ENCODE measurements around the gene BBS12. TPM values are rescaled to one million over a fixed set of nuclear protein-coding genes. Genes with fewer than 3 reads are reported as not detected.

Gene BBS12
- total and polyA plus RNA-seq, 9 of the 15 experiments (the other 6 are each of a cell fraction or from before 2014, with no cell fraction given), result 2.7 to 6.5 (median 3.3) TPM

GRCh38 chr4:122700178-122700725 is 32.3 kb upstream of the BBS12 start (continued):
- TF ChIP-seq ID3 (CRISPR knock-in tag; IDR thresholded peaks at IDR 0.05), result no peak
- 0 out of 2 replicates have a peak, but pooled peaks have one; percentile 59 for TF ChIP-seq ID3 (tag; IDR thresholded peaks at IDR 0.05)
- TF ChIP-seq DIDO1 (tag; IDR thresholded peaks at IDR 0.05; ENCODE audit: low read depth), result no peak
- TF ChIP-seq E2F1 (CRISPR knock-in tag; IDR thresholded peaks at IDR 0.05), result no peak
- TF ChIP-seq CBX2 (IDR thresholded peaks at IDR 0.05; ENCODE audit: insufficient read depth, low read length, poor library complexity, severe bottlenecking), result no peak
- no peak for TF ChIP-seq RUNX1 (IDR thresholded peaks at IDR 0.05; ENCODE audit: low read depth)
- no peak for TF ChIP-seq ZNF586 (CRISPR knock-in tag; conservative IDR thresholded peaks at IDR 0.05)
- TF ChIP-seq HNRNPUL1 (IDR thresholded peaks at IDR 0.05; ENCODE audit: low read length), result no peak
- no peak for TF ChIP-seq RBBP5 (IDR thresholded peaks at IDR 0.05; ENCODE audit: borderline replicate concordance, insufficient read depth, low read length, poor library complexity, severe bottlenecking)
- no peak for TF ChIP-seq COPS2 (conservative IDR thresholded peaks at IDR 0.05)
- no peak for TF ChIP-seq SNAPC5 (CRISPR knock-in tag; IDR thresholded peaks at IDR 0.05)
- no peak for TF ChIP-seq MYNN (IDR thresholded peaks at IDR 0.05)
- no peak for TF ChIP-seq MYNN (CRISPR knock-in tag; IDR thresholded peaks at IDR 0.05)
- TF ChIP-seq MTA2 (IDR thresholded peaks at IDR 0.05; ENCODE audit: low read depth), result no peak
- no peak; a peak in 1 of 4 replicates for TF ChIP-seq KDM4B (IDR thresholded peaks at IDR 0.05; ENCODE audit: borderline replicate concordance in 2 of 2, low read depth in 1 of 2)
- no peak for TF ChIP-seq RREB1 (CRISPR knock-in tag; IDR thresholded peaks at IDR 0.05)
- no peak for TF ChIP-seq ZNF57 (CRISPR knock-in tag; IDR thresholded peaks at IDR 0.05)
- no peak for TF ChIP-seq MBD2 (IDR thresholded peaks at IDR 0.05; ENCODE audit: borderline replicate concordance, low read depth)
- TF ChIP-seq ZNF384 (IDR thresholded peaks at IDR 0.05; ENCODE audit: low read depth, low read length), result no peak
- no peak for TF ChIP-seq XRCC3 (IDR thresholded peaks at IDR 0.05)
- TF ChIP-seq ZBTB17 (CRISPR knock-in tag; IDR thresholded peaks at IDR 0.05), result no peak
- TF ChIP-seq CHD2 (IDR thresholded peaks at IDR 0.05; ENCODE audit: low read depth, low read length), result no peak

Data from K562 (cell line).